Activated B cell treated with CpG ODN at 0.5 μM for 24 hours (primary cell): Measurements from ENCODE around the gene TBATA. TPM values are rescaled to one million over a fixed set of nuclear protein-coding genes. Genes with fewer than 3 reads are reported as not detected.

Experiments used
- ATAC-seq: fragments of 200-7000 bp; cut with Tn5 transposase; one replicate; pipeline ENCODE4 v1.10.0; 2021; ENCODE audit warnings: low read depth, mild to moderate bottlenecking, moderate library complexity
- CTCF ChIA-PET: fragments of 350-600 bp; sonication (Branson Sonifier 250); formaldehyde crosslinking; loops from one replicate; lab custom pipeline; 2021; ENCODE audit warnings: antibody characterized with exemption; lab: Charles Lee
- POLR2A ChIA-PET: fragments of 350-600 bp; sonication (Branson Sonifier 250); formaldehyde crosslinking; loops from one replicate; lab custom pipeline; 2021; ENCODE audit warnings: antibody characterized with exemption; lab: Charles Lee
- DNase-seq: peaks from one replicate; pipeline ENCODE4 v3.0.0; 2022
- H3K27ac Mint-ChIP-seq: one replicate; pipeline ENCODE4 v1.8.0; 2020; ENCODE audit warnings: mixed read lengths
- H3K27me3 Mint-ChIP-seq: one replicate; pipeline ENCODE4 v1.8.0; 2021; ENCODE audit warnings: mixed read lengths
- H3K36me3 Mint-ChIP-seq: one replicate; pipeline ENCODE4 v1.8.0; 2021; ENCODE audit warnings: low read depth, mixed read lengths
- H3K4me1 Mint-ChIP-seq: one replicate; pipeline ENCODE4 v1.8.0; 2021; ENCODE audit warnings: mixed read lengths
- H3K4me3 Mint-ChIP-seq: one replicate; pipeline ENCODE4 v1.8.0; 2020; ENCODE audit warnings: mild to moderate bottlenecking, mixed read lengths
- H3K9me3 Mint-ChIP-seq: one replicate; pipeline ENCODE4 v1.8.0; 2020; ENCODE audit warnings: mixed read lengths
- CTCF ChIP-seq: fragments of 200-600 bp; IDR thresholded peaks from one replicate; pipeline ENCODE4 v1.8.0; 2022; ENCODE audit warnings: antibody characterized with exemption, mild to moderate bottlenecking
- intact Hi-C: fragments of 100-400 bp; cut with micrococcal nuclease; formaldehyde crosslinking; loops from one replicate; pipeline ENCODE4 v1.15.1; 2024
- total RNA-seq: library from RNA; stranded (reverse); gene quantifications from 2 replicates; pipeline ENCODE4 v1.2.3, GENCODE V29; 2022

Gene TBATA
- total RNA-seq, 1 donor from 2014 or later = not detected

GRCh38 chr10:70733051-70733450, 52.1 kb downstream of the TBATA start:
- H3K36me3 Mint-ChIP-seq = no peaks in the 10 kb centered on the region
- no peaks in the 10 kb centered on the region for H3K9me3 Mint-ChIP-seq
- H3K4me3 Mint-ChIP-seq = no peak overlapping the region
- no peak for ATAC-seq
- H3K4me1 Mint-ChIP-seq = no peaks in the 10 kb centered on the region
- CTCF ChIA-PET = no interaction called here
- intact Hi-C loops = no loop called here
- no peak for DNase-seq
- no peak overlapping the region for H3K27ac Mint-ChIP-seq
- H3K27me3 Mint-ChIP-seq = peaks cover 3% of the 10 kb centered on the region
- POLR2A ChIA-PET = no interaction called here
- no peak for TF ChIP-seq CTCF

GRCh38 chr10:70732569-70732968, 52.6 kb downstream of the TBATA start:
- CTCF ChIA-PET = no interaction called here
- H3K9me3 Mint-ChIP-seq = no peaks in the 10 kb centered on the region
- H3K27me3 Mint-ChIP-seq = peaks cover 3% of the 10 kb centered on the region
- no peak for ATAC-seq
- DNase-seq = no peak
- intact Hi-C loops = no loop called here
- H3K4me3 Mint-ChIP-seq = no peak overlapping the region
- no peaks in the 10 kb centered on the region for H3K36me3 Mint-ChIP-seq
- H3K4me1 Mint-ChIP-seq = no peaks in the 10 kb centered on the region
- POLR2A ChIA-PET = no interaction called here
- H3K27ac Mint-ChIP-seq = no peak overlapping the region
- TF ChIP-seq CTCF = no peak

- Mint-ChIP-seq H3K4me3 (no peak overlapping the region), H3K4me1 (no peaks in the 10 kb centered on the region), H3K27ac (no peak overlapping the region), H3K9me3 (no peaks in the 10 kb centered on the region), H3K36me3 (no peaks in the 10 kb centered on the region), H3K27me3 (no peaks in the 10 kb centered on the region)
- CTCF ChIA-PET = no interaction called here
- POLR2A ChIA-PET = no interaction called here
- DNase-seq (no peak), ATAC-seq (no peak)
- intact Hi-C loops = no loop called here
- TF ChIP-seq CTCF = no peak
These were observed 54.2 kb downstream of the TBATA start for GRCh38 chr10:70730955-70731354.

GRCh38 chr10:70729763-70730357, 55.3 kb downstream of the TBATA start:
- ATAC-seq (no peak), DNase-seq (no peak)
- H3K36me3 Mint-ChIP-seq = no peaks in the 10 kb centered on the region
- no peak overlapping the region for H3K4me3 Mint-ChIP-seq
- no peaks in the 10 kb centered on the region for H3K9me3 Mint-ChIP-seq
- H3K4me1 Mint-ChIP-seq = no peaks in the 10 kb centered on the region
- intact Hi-C loops = no loop called here
- ChIA-PET POLR2A (no interaction called here), CTCF (no interaction called here)
- no peak overlapping the region for H3K27ac Mint-ChIP-seq
- TF ChIP-seq CTCF = no peak
- H3K27me3 Mint-ChIP-seq = no peaks in the 10 kb centered on the region

- Mint-ChIP-seq H3K27me3 (no peaks in the 10 kb centered on the region), H3K4me3 (no peak overlapping the region), H3K4me1 (no peaks in the 10 kb centered on the region), H3K27ac (no peak overlapping the region), H3K36me3 (no peaks in the 10 kb centered on the region), H3K9me3 (no peaks in the 10 kb centered on the region)
- DNase-seq = no peak
- no peak for ATAC-seq
- CTCF ChIA-PET = no interaction called here
- no peak for TF ChIP-seq CTCF
- intact Hi-C loops = no loop called here
- POLR2A ChIA-PET = no interaction called here
These were observed 56.8 kb downstream of the TBATA start for GRCh38 chr10:70728328-70728727.
